Bronchial epithelial cell (primary cell): ENCODE data around the gene GCK. TPM values are rescaled to one million over a fixed set of nuclear protein-coding genes. Genes with fewer than 3 reads are reported as not detected.

ENCODE experiments used
- DNase-seq: peaks from one replicate; pipeline ENCODE4 v3.0.0-alpha.2; 2010; ENCODE audit warnings: low read depth
- FAIRE-seq: peaks from 2 replicates; lab custom pipeline; 2011; peaks lifted over from hg19 to GRCh38; lab: Jason Lieb, UNC
- H3K27me3 ChIP-seq: 2 replicates; pipeline ENCODE4 v1.5.1; 2011; ENCODE audit warnings: low read length; ENCODE audit not compliant: control insufficient read depth, insufficient read depth
- H3K36me3 ChIP-seq: 2 replicates; pipeline ENCODE4 v1.5.1; 2011; ENCODE audit warnings: low read length; ENCODE audit not compliant: control insufficient read depth, insufficient read depth
- H3K4me3 ChIP-seq: 2 replicates; pipeline ENCODE4 v1.5.1; 2011; ENCODE audit warnings: mild to moderate bottlenecking, low read depth, low read length, control low read depth
- CTCF ChIP-seq: IDR thresholded peaks from 2 replicates; pipeline ENCODE4 v1.5.1; 2011; ENCODE audit warnings: mild to moderate bottlenecking, moderate library complexity, low read length, control low read depth, inconsistent platforms; ENCODE audit not compliant: insufficient read depth, severe bottlenecking
- total RNA-seq: library from RNA; depleted of rRNA; stranded (reverse); fragments of >200 nt; gene quantifications from 2 replicates; pipeline ENCODE4 v1.2.1, GENCODE V29; 2014

The GCK gene
- total RNA-seq, 1 donor from 2014 or later: 0.53 TPM

- peaks cover 5% of the 10 kb centered on the region for H3K27me3 ChIP-seq
- no peak for DNase-seq
- no peak for FAIRE-seq
Observed at GRCh38 chr7:44148961-44149536, 40.2 kb downstream of the GCK start.

GRCh38 chr7:44148166-44148565 is 41.1 kb downstream of the GCK start:
- no peak for FAIRE-seq

More at GRCh38 chr7:44148961-44149536, 40.2 kb downstream of the GCK start:
- Histone ChIP-seq H3K4me3 (no peak overlapping the region), H3K36me3 (no peaks in the 10 kb centered on the region)
- TF ChIP-seq CTCF: no peak

GRCh38 chr7:44147026-44147991 is 41.9 kb downstream of the GCK start:
- Histone ChIP-seq H3K4me3 (no peak overlapping the region), H3K27me3 (peaks cover 5% of the 10 kb centered on the region), H3K36me3 (no peaks in the 10 kb centered on the region)
- DNase-seq: no peak
- no peak for TF ChIP-seq CTCF
- no peak for FAIRE-seq

More at GRCh38 chr7:44148166-44148565, 41.1 kb downstream of the GCK start:
- no peak overlapping the region for H3K4me3 ChIP-seq
- no peaks in the 10 kb centered on the region for H3K36me3 ChIP-seq
- peaks cover 5% of the 10 kb centered on the region for H3K27me3 ChIP-seq
- no peak for DNase-seq
- TF ChIP-seq CTCF: no peak

DNA sequence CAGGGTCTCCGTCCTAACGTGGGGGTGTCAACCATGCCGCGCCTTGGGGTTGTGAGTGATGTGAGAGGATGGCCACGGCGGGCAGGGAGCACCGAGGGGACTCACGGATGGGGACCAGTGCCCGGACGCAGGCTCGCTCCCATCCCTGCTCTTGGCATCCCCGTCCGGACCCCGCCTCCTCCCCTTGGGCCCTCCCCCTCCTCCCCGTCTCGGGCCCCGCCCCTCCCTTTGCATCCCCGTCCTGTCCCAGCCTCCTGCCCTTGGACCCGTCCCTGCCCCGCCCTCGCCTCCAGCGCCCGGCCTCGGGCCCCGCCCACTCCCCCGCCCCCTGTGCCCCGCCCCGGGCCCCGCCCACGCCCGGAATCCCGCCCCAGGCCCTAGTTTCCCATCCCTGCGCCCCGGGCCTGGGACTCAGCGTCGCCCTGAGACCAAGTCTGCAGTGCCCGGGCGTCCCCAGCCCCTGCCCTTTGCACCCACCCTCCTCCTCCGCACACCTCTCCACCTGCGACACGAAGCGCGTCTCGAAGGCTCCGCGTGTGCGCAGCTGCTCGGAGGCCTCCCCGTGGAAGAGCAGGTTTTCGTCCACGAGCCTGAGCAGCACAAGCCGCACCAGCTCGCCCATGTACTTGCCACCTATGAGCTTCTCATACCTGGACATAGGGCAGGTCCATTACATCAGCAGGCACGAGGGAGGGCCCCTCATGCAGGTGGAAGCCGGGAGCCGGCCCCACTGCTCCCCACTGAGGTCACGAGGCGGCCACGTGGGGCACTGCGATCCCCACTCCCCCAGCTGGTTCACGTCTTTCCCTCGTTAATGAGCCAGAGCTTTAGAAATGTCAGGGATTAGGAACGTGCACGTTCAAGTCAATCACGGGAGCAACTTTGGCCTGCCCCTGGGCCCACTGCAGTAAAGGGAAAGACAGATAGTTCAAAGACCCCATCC is 43.0 kb downstream of the GCK start:
- no peak for FAIRE-seq

More for the DNA sequence above, 43.0 kb downstream of the GCK start:
- peak; percentile 28 for DNase-seq
- H3K27me3 ChIP-seq: peaks cover 5% of the 10 kb centered on the region
- TF ChIP-seq CTCF: no peak
- no peaks in the 10 kb centered on the region for H3K36me3 ChIP-seq
- peak overlapping the region; percentile 22 for H3K4me3 ChIP-seq
